Colonic mucosa (tissue), 4 donors: ENCODE data around the gene ADGRA3. TPM values are rescaled to one million over a fixed set of nuclear protein-coding genes. Genes with fewer than 3 reads are reported as not detected.

Experiments
- DNase-seq: peaks from one replicate; pipeline ENCODE4 v3.0.0-alpha.2; 2020
- H3K27ac ChIP-seq: fragments of 200-600 bp; one replicate; pipeline ENCODE4 v1.8.0; 2021
- H3K27me3 ChIP-seq: fragments of 200-600 bp; one replicate; pipeline ENCODE4 v1.8.0; 2021
- H3K36me3 ChIP-seq: fragments of 200-600 bp; one replicate; pipeline ENCODE4 v1.8.0; 2021
- H3K4me1 ChIP-seq: fragments of 200-600 bp; one replicate; pipeline ENCODE4 v1.8.0; 2021; ENCODE audit warnings: mild to moderate bottlenecking
- H3K4me3 ChIP-seq: fragments of 200-600 bp; one replicate; pipeline ENCODE4 v1.8.0; 2021
- H3K9ac ChIP-seq, 2 donors: one replicate each; pipeline ENCODE4 v1.7.0; 2013; ENCODE audit warnings: control low read depth in 2 of 2, low read depth in 2 of 2, low read length in 2 of 2
- H3K9me3 ChIP-seq: fragments of 200-600 bp; one replicate; pipeline ENCODE4 v1.8.0; 2021
- intact Hi-C: fragments of 100-400 bp; cut with DNase I; formaldehyde crosslinking; loops from one replicate; pipeline ENCODE4 v1.14.1; 2022
- total RNA-seq, 2 donors: library from RNA; stranded (reverse); fragmentation: NEBNext Ultra II Directional in 1 of 2; extraction: Animal tissue kit (Norgen Biotek cat#: 25700) in 1 of 2; gene quantifications; one replicate each; pipeline ENCODE4 v1.2.1, GENCODE V29; 2021
- TF ChIP-seq, protein P1 (sequence below): fragments of 200-600 bp; IDR thresholded peaks from one replicate; pipeline ENCODE4 v1.8.0; 2022; ENCODE audit warnings: antibody characterized with exemption, mild to moderate bottlenecking
- donor health status: healthy.
- donor health status: DM: no; HTN: no; CAD: no.
- donor health status: DM: no; HTN: no; CAD: no.

ADGRA3 gene
- total RNA-seq, 2 donors from 2014 or later: 34.8 to 47.2 TPM

DNA sequence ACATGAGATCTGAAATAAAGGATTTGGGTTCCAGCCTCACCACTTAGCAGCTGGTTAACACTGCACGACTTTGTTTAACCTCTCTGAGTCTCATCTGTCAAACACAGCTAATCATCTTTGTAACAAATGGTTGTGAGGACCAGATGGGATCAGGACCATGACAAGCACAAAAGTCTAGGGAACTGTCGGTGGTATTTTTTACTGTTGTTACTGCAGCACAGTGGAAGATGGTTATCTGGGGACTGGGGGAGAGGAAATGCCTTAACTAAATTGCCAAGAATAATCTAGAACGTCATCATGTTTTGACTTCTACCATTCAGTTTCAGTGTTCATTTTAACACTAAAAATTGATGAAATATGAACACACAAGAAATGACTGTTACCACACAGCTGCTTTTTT lies 99.5 kb downstream of the ADGRA3 start:
- TF ChIP-seq, protein P1, sequence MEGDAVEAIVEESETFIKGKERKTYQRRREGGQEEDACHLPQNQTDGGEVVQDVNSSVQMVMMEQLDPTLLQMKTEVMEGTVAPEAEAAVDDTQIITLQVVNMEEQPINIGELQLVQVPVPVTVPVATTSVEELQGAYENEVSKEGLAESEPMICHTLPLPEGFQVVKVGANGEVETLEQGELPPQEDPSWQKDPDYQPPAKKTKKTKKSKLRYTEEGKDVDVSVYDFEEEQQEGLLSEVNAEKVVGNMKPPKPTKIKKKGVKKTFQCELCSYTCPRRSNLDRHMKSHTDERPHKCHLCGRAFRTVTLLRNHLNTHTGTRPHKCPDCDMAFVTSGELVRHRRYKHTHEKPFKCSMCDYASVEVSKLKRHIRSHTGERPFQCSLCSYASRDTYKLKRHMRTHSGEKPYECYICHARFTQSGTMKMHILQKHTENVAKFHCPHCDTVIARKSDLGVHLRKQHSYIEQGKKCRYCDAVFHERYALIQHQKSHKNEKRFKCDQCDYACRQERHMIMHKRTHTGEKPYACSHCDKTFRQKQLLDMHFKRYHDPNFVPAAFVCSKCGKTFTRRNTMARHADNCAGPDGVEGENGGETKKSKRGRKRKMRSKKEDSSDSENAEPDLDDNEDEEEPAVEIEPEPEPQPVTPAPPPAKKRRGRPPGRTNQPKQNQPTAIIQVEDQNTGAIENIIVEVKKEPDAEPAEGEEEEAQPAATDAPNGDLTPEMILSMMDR: no peak
- no peak overlapping the region for H3K4me3 ChIP-seq
- no peak overlapping the region for H3K9ac ChIP-seq
- intact Hi-C loops: loop anchor here (5.0 to 10.0 kb wide), 2 partner anchors 98 to 271 kb away; partner anchors contain the start of gene ADGRA3
- no peaks in the 10 kb centered on the region for H3K4me1 ChIP-seq
- no peaks in the 10 kb centered on the region for H3K36me3 ChIP-seq
- no peaks in the 10 kb centered on the region for H3K9me3 ChIP-seq
- H3K27ac ChIP-seq: no peak overlapping the region
- DNase-seq: no peak
- H3K27me3 ChIP-seq: no peaks in the 10 kb centered on the region

DNA sequence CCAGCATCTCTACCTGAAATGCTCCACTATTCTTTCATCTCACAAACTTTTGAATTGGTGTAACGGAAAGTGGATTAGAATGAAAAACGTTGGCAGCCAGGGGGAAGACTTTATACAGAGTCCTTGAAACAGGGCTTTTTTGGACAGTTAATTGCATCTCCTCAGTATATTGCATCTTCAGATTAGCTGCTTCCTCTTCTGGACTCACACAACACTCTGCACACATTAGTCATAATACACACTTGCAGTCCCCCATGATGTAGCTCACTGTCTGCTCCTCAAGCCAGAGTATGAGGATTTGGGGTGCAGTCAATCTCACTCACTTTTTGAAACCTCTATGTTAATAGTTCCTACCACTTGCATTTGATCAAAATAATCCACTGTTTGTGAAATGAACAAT lies 101.0 kb downstream of the ADGRA3 start:
- Histone ChIP-seq H3K4me1 (no peaks in the 10 kb centered on the region), H3K36me3 (no peaks in the 10 kb centered on the region), H3K9ac (no peak overlapping the region), H3K9me3 (no peaks in the 10 kb centered on the region), H3K4me3 (no peak overlapping the region), H3K27me3 (no peaks in the 10 kb centered on the region), H3K27ac (no peak overlapping the region)
- TF ChIP-seq, protein P1: no peak
- no peak for DNase-seq
- intact Hi-C loops: loop anchor here (5.0 to 10.0 kb wide), 2 partner anchors 100 to 272 kb away; partner anchors contain the start of gene ADGRA3

DNA sequence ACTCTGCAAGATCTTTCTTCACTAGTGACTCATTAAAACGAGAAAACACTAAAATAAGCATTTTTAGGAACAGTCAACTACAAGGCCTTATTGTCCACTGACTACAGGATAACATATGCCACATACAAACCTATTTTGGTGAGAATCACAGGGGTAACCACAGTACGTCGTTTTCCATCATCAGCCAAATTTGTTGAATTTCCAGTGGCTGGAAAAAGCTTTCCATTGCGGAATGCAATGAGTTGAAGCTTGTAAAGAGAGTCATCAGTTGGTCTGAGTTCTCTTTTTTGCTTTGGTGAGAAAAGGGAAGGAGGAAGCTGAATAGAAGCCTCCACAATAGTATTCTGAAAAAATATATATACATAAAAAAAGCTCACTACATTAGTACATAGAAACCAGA lies 102.4 kb downstream of the ADGRA3 start:
- Histone ChIP-seq H3K27me3 (no peaks in the 10 kb centered on the region), H3K4me1 (no peaks in the 10 kb centered on the region), H3K4me3 (no peak overlapping the region), H3K36me3 (no peaks in the 10 kb centered on the region), H3K27ac (no peak overlapping the region), H3K9me3 (no peaks in the 10 kb centered on the region), H3K9ac (no peak overlapping the region)
- intact Hi-C loops: loop anchor here (10.0 kb wide), 1 partner anchor 101 kb away; the partner anchor contains the start of gene ADGRA3
- DNase-seq: no peak
- TF ChIP-seq, protein P1: no peak

DNA sequence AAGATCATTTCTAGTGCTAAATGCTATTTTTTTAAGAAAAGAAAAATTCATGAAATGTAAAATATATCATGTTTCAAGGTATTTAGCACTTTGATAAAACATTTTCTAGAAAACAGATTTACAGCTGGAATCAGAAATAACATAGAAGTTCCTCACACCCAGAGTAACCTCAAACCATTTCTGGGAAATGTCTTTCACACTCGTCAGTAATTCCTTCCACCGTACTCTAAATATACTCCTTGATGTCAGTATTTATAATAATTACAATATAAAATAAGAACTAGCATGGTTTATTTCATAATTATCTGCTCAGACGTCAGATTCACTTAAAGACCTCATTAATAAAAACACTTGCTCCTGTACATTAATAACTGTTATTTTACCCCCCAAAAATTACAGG lies 103.9 kb downstream of the ADGRA3 start:
- no peak overlapping the region for H3K27ac ChIP-seq
- H3K36me3 ChIP-seq: no peaks in the 10 kb centered on the region
- intact Hi-C loops: loop anchor here (10.0 kb wide), 1 partner anchor 103 kb away; the partner anchor contains the start of gene ADGRA3
- no peaks in the 10 kb centered on the region for H3K9me3 ChIP-seq
- H3K4me1 ChIP-seq: no peaks in the 10 kb centered on the region
- no peak for DNase-seq
- H3K4me3 ChIP-seq: no peak overlapping the region
- no peak overlapping the region for H3K9ac ChIP-seq
- TF ChIP-seq, protein P1: no peak
- no peaks in the 10 kb centered on the region for H3K27me3 ChIP-seq

DNA sequence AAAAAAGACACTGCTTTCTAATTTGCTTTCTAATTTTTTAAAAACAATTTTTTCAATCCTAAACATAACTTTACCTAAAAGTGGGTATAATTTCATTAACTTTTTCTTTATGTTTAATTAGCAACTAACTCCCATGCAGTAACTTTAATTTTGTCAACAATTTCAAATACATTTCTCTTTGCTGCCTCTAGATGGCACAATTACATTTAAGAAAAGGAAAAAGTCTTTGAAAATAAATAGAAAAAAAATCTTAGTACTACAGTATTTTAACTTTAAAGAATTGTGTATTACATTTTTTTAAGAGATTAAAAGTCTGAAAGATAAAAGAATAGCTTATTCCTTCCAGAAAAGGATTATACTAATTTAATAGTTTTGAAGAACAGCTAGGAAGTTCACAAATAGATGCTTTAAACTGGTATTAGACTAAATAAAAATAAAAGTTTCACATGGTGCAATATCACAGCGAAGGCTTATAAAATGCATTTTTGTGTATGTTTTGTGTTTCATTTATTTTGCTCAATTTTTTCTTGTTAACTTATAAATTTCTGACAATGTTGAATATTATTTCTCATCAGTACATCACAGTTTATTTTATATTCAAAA lies 105.1 kb downstream of the ADGRA3 start:
- no peak overlapping the region for H3K27ac ChIP-seq
- intact Hi-C loops: loop anchor here (2.0 to 10.0 kb wide), 2 partner anchors 104 to 196 kb away; partner anchors contain the start of gene ADGRA3
- TF ChIP-seq, protein P1: peak; percentile 57
- no peaks in the 10 kb centered on the region for H3K9me3 ChIP-seq
- no peak overlapping the region for H3K9ac ChIP-seq
- H3K27me3 ChIP-seq: no peaks in the 10 kb centered on the region
- no peak for DNase-seq
- no peaks in the 10 kb centered on the region for H3K36me3 ChIP-seq
- no peaks in the 10 kb centered on the region for H3K4me1 ChIP-seq
- no peak overlapping the region for H3K4me3 ChIP-seq
